ENCODE data around the gene SLC17A2. TPM values are rescaled to one million over a fixed set of nuclear protein-coding genes. Genes with fewer than 3 reads are reported as not detected.

SLC17A2 gene
- total and polyA plus RNA-seq, 2 of the 13 experiments (the other 11 are each of a cell fraction or from before 2014, with no cell fraction given) = 11.2 to 32.4 TPM

DNA sequence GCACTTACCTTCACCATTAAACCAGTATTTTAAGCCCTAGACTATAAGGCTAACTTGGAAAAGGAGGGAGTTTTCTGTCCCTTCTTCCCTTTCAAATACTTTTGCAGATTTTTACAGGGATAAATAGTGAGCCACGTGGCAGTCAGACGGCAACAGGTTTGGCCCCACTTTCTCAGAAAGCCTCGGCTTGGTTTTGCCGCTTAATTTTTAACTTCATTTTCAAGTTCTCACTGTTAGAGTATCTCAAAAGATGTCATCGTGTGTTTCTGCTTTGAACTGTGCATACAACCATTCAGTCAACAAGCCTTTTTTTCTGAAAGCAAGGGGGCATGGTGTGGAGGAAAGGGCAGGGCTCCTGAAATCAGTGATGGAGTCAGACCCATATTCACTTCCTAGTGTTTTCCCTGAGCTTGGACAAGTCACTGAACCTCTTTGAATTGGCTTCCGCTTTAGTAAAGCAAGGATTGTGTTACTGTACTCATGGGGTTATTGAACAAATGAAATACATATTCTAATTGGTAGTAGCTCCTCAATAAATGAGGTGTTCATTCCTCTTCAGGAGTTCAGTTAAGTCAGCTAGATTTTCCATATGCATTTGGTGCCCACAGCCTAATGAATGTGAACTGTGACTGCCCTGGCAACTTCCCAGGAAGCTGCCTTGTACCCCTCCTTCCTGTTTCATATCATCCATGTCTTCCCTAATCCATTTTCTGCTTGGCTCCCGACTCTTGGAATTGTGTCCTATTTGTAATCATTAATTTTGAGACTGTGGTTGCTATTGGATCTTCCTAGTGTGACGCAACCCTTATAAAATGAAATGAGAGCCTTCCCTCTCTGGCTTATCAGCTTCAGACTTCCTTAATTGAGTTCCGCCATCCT, at the start of gene SLC17A2 (continued):
- 0 out of 2 replicates have a peak, but pooled peaks have one; percentile 17 for TF ChIP-seq SATB2 (CRISPR knock-in tag; IDR thresholded peaks at IDR 0.05)
- TF ChIP-seq ATF7-NPFF (CRISPR knock-in tag; IDR thresholded peaks at IDR 0.05; ENCODE audit: low read depth) = no peak
- no peak for TF ChIP-seq PTBP1 (IDR thresholded peaks at IDR 0.05; ENCODE audit: low read depth, low read length, poor library complexity, severe bottlenecking)
- peak; percentile 78; the same call in 1 of the 2 replicates for TF ChIP-seq PPARG (CRISPR knock-in tag; conservative IDR thresholded peaks at IDR 0.05)
- no peak for TF ChIP-seq U2AF1 (optimal IDR thresholded peaks at IDR 0.05; ENCODE audit: low read depth, low read length)
- TF ChIP-seq ZNF260 (CRISPR knock-in tag; IDR thresholded peaks at IDR 0.05; ENCODE audit: borderline replicate concordance, low read depth) = no peak
- TF ChIP-seq NR3C1 (CRISPR knock-in tag; IDR thresholded peaks at IDR 0.05) = no peak
- TF ChIP-seq SP5 (CRISPR knock-in tag; IDR thresholded peaks at IDR 0.05; ENCODE audit: borderline replicate concordance, low read depth) = peak; percentile 38; the same call in 1 of the 2 replicates
- no peak for TF ChIP-seq ZNF138 (CRISPR knock-in tag; IDR thresholded peaks at IDR 0.05; ENCODE audit: low read depth)
- TF ChIP-seq ZNF619 (CRISPR knock-in tag; IDR thresholded peaks at IDR 0.05) = no peak
- peak; percentile 66; the same call in 1 of the 2 replicates for TF ChIP-seq MIXL1 (CRISPR knock-in tag; IDR thresholded peaks at IDR 0.05)
- no peak for TF ChIP-seq ZNF549 (CRISPR knock-in tag; IDR thresholded peaks at IDR 0.05)
- TF ChIP-seq, protein P1, sequence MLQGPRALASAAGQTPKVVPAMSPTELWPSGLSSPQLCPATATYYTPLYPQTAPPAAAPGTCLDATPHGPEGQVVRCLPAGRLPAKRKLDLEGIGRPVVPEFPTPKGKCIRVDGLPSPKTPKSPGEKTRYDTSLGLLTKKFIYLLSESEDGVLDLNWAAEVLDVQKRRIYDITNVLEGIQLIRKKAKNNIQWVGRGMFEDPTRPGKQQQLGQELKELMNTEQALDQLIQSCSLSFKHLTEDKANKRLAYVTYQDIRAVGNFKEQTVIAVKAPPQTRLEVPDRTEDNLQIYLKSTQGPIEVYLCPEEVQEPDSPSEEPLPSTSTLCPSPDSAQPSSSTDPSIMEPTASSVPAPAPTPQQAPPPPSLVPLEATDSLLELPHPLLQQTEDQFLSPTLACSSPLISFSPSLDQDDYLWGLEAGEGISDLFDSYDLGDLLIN (CRISPR knock-in tag; IDR thresholded peaks at IDR 0.05; ENCODE audit: borderline replicate concordance) = no peak
- TF ChIP-seq, protein P2, sequence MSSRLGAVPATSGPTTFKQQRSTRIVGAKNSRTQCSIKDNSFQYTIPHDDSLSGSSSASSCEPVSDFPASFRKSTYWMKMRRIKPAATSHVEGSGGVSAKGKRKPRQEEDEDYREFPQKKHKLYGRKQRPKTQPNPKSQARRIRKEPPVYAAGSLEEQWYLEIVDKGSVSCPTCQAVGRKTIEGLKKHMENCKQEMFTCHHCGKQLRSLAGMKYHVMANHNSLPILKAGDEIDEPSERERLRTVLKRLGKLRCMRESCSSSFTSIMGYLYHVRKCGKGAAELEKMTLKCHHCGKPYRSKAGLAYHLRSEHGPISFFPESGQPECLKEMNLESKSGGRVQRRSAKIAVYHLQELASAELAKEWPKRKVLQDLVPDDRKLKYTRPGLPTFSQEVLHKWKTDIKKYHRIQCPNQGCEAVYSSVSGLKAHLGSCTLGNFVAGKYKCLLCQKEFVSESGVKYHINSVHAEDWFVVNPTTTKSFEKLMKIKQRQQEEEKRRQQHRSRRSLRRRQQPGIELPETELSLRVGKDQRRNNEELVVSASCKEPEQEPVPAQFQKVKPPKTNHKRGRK (CRISPR knock-in tag; IDR thresholded peaks at IDR 0.05) = no peak
- TF ChIP-seq STAG1 (CRISPR knock-in tag; IDR thresholded peaks at IDR 0.05) = no peak
- TF ChIP-seq ZNF296 (CRISPR knock-in tag; conservative IDR thresholded peaks at IDR 0.05) = no peak
- TF ChIP-seq EED (CRISPR knock-in tag; IDR thresholded peaks at IDR 0.05) = no peak
- no peak for TF ChIP-seq NFE2L2 (IDR thresholded peaks at IDR 0.05; ENCODE audit: low read length)
- no peak for TF ChIP-seq PCBP1 (IDR thresholded peaks at IDR 0.05; ENCODE audit: borderline replicate concordance, low read depth, low read length)
- TF ChIP-seq, protein P3, sequence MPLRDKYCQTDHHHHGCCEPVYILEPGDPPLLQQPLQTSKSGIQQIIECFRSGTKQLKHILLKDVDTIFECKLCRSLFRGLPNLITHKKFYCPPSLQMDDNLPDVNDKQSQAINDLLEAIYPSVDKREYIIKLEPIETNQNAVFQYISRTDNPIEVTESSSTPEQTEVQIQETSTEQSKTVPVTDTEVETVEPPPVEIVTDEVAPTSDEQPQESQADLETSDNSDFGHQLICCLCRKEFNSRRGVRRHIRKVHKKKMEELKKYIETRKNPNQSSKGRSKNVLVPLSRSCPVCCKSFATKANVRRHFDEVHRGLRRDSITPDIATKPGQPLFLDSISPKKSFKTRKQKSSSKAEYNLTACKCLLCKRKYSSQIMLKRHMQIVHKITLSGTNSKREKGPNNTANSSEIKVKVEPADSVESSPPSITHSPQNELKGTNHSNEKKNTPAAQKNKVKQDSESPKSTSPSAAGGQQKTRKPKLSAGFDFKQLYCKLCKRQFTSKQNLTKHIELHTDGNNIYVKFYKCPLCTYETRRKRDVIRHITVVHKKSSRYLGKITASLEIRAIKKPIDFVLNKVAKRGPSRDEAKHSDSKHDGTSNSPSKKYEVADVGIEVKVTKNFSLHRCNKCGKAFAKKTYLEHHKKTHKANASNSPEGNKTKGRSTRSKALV (CRISPR knock-in tag; IDR thresholded peaks at IDR 0.05) = no peak; the same call in 1 of the 2 replicates
- TF ChIP-seq SMYD3 (CRISPR knock-in tag; IDR thresholded peaks at IDR 0.05) = peak; percentile 95; the same call in 1 of the 2 replicates
- peak; percentile 64; the same call in 1 of the 2 replicates for TF ChIP-seq ELF4 (CRISPR knock-in tag; IDR thresholded peaks at IDR 0.05; ENCODE audit: borderline replicate concordance)
- no peak for TF ChIP-seq CENPT (CRISPR knock-in tag; IDR thresholded peaks at IDR 0.05; ENCODE audit: low read depth)
- no peak for TF ChIP-seq PHF5A (CRISPR knock-in tag; IDR thresholded peaks at IDR 0.05; ENCODE audit: low read depth, unreplicated experiment)
- TF ChIP-seq, protein P4, sequence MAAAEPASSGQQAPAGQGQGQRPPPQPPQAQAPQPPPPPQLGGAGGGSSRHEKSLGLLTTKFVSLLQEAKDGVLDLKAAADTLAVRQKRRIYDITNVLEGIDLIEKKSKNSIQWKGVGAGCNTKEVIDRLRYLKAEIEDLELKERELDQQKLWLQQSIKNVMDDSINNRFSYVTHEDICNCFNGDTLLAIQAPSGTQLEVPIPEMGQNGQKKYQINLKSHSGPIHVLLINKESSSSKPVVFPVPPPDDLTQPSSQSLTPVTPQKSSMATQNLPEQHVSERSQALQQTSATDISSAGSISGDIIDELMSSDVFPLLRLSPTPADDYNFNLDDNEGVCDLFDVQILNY (CRISPR knock-in tag; conservative IDR thresholded peaks at IDR 0.05) = no peak
